Body of pancreas (tissue), 4 donors: ENCODE data around the gene FMNL2. TPM values are rescaled to one million over a fixed set of nuclear protein-coding genes. Genes with fewer than 3 reads are reported as not detected.

Experiments used
- ATAC-seq: fragments of 150-250 bp; one replicate; pipeline ENCODE4 v1.9.1; 2016
- DNase-seq, 4 donors: peaks; one replicate each; pipeline ENCODE4 v3.0.0-alpha.2; 2019
- H3K27ac ChIP-seq, 4 donors: fragments of 200-600 bp; sonication (generic); 1 replicate in 3 of 4; 2 replicates in 1 of 4; pipeline versions ENCODE4 v1.5.1 to v1.6.1; 2016 to 2019; ENCODE audit warnings: mild to moderate bottlenecking in 1 of 4, mixed read lengths in 1 of 4, moderate library complexity in 1 of 4
- H3K27me3 ChIP-seq, 2 donors: fragments of 200-600 bp; sonication (generic); one replicate each; pipeline ENCODE4 v1.6.0; 2016; ENCODE audit warnings: mild to moderate bottlenecking in 1 of 2
- H3K36me3 ChIP-seq, 2 donors: fragments of 200-600 bp; sonication (generic); replicated peaks in 1 of 2; 2 replicates each; pipeline ENCODE4 v1.5.1; 2016; ENCODE audit warnings: low read depth in 2 of 2; ENCODE audit not compliant: insufficient read depth in 1 of 2
- H3K4me1 ChIP-seq: fragments of 200-600 bp; sonication (generic); one replicate; pipeline ENCODE4 v1.6.0; 2016
- H3K4me3 ChIP-seq, 2 donors: fragments of 200-600 bp; sonication (generic); 1 replicate in 1 of 2; 2 replicates in 1 of 2; pipeline ENCODE4 v1.5.1; 2016 to 2019
- H3K9me3 ChIP-seq, 3 donors: fragments of 200-600 bp; sonication (generic); 1 replicate in 2 of 3; 2 replicates in 1 of 3; pipeline ENCODE4 v1.5.1; 2016
- CTCF ChIP-seq, 7 experiments: fragments of 450-650 bp in 4 of 7; fragments of 200-600 bp in 3 of 7; sonication (generic) in 3 of 7; IDR thresholded peaks; one replicate each; pipeline ENCODE4 v1.5.1; 2016 to 2019; ENCODE audit warnings: antibody characterized with exemption in 7 of 7
- POLR2A ChIP-seq, 3 donors: fragments of 450-650 bp; IDR thresholded peaks; one replicate each; pipeline ENCODE4 v1.6.1; 2016; ENCODE audit warnings: antibody characterized with exemption in 3 of 3, mild to moderate bottlenecking in 2 of 3
- WGBS, 2 donors: methylation state at CpG; one replicate each; pipeline ENCODE4 v1.1.5; 2017; 5-methylcytosine and 5-hydroxymethylcytosine counted together
- intact Hi-C: fragments of 100-400 bp; cut with DNase I; formaldehyde crosslinking; loops from one replicate; pipeline ENCODE4 v1.15.1; 2023
- total RNA-seq, 2 donors: library from RNA; depleted of rRNA; stranded (reverse); fragments of >200 nt; gene quantifications; one replicate each; pipeline ENCODE4 v1.1.0, GENCODE V29; 2016

The FMNL2 gene
- total RNA-seq, 2 donors from 2014 or later: 13.5 to 44.4 TPM

GRCh38 chr2:152460567-152460966, 125.6 kb downstream of the FMNL2 start:
- H3K4me3 ChIP-seq: no peak overlapping the region
- ATAC-seq (no peak), DNase-seq (no peak)
- H3K4me1 ChIP-seq: peaks cover 13% of the 10 kb centered on the region
- intact Hi-C loops: no loop called here
- 88 to 89% methylated on average over 6 of the region's 6 CpGs for WGBS, 2 donors
- no peaks in the 10 kb centered on the region for H3K27me3 ChIP-seq
- H3K36me3 ChIP-seq: no peaks in the 10 kb centered on the region
- TF ChIP-seq POLR2A (IDR thresholded peaks at IDR 0.05): no peak
- TF ChIP-seq CTCF (IDR thresholded peaks at IDR 0.05): no peak
- H3K27ac ChIP-seq: no peak overlapping the region
- no peaks in the 10 kb centered on the region for H3K9me3 ChIP-seq

GRCh38 chr2:152462120-152462519, 127.1 kb downstream of the FMNL2 start:
- ATAC-seq: no peak
- 89 to 95% methylated on average over 3 of the region's 3 CpGs for WGBS, 2 donors
- H3K4me1 ChIP-seq: peaks cover 20% of the 10 kb centered on the region
- H3K27me3 ChIP-seq: no peaks in the 10 kb centered on the region
- H3K36me3 ChIP-seq: no peaks in the 10 kb centered on the region
- H3K27ac ChIP-seq: no peak overlapping the region
- no peak for DNase-seq
- TF ChIP-seq CTCF (IDR thresholded peaks at IDR 0.05) (no peak), POLR2A (IDR thresholded peaks at IDR 0.05) (no peak)
- no peak overlapping the region for H3K4me3 ChIP-seq
- H3K9me3 ChIP-seq: no peaks in the 10 kb centered on the region
- intact Hi-C loops: no loop called here

GRCh38 chr2:152462779-152463178, 127.8 kb downstream of the FMNL2 start:
- Histone ChIP-seq H3K27me3 (no peaks in the 10 kb centered on the region), H3K36me3 (no peaks in the 10 kb centered on the region), H3K4me1 (peaks cover 20% of the 10 kb centered on the region), H3K27ac (peak overlapping the region in 1 of 4 donors; percentile 10), H3K9me3 (no peaks in the 10 kb centered on the region), H3K4me3 (no peak overlapping the region)
- DNase-seq (no peak), ATAC-seq (peak; percentile 47)
- intact Hi-C loops: no loop called here
- WGBS, 2 donors: 40 to 47% methylated on average over 5 of the region's 5 CpGs
- TF ChIP-seq CTCF (IDR thresholded peaks at IDR 0.05): no peak
- TF ChIP-seq POLR2A (IDR thresholded peaks at IDR 0.05): no peak

GRCh38 chr2:152464851-152465470, 130.0 kb downstream of the FMNL2 start:
- no peaks in the 10 kb centered on the region for H3K27me3 ChIP-seq
- no peak overlapping the region for H3K27ac ChIP-seq
- H3K4me3 ChIP-seq: no peak overlapping the region
- ATAC-seq (no peak), DNase-seq (no peak)
- H3K36me3 ChIP-seq: no peaks in the 10 kb centered on the region
- H3K9me3 ChIP-seq: no peaks in the 10 kb centered on the region
- intact Hi-C loops: no loop called here
- 89 to 95% methylated on average over 7 of the region's 7 CpGs for WGBS, 2 donors
- TF ChIP-seq CTCF (IDR thresholded peaks at IDR 0.05) (no peak), POLR2A (IDR thresholded peaks at IDR 0.05) (no peak)
- peaks cover 34% of the 10 kb centered on the region for H3K4me1 ChIP-seq

- Histone ChIP-seq H3K4me1 (peaks cover 37% of the 10 kb centered on the region), H3K36me3 (no peaks in the 10 kb centered on the region), H3K9me3 (no peaks in the 10 kb centered on the region), H3K4me3 (no peak overlapping the region), H3K27ac (no peak overlapping the region), H3K27me3 (no peaks in the 10 kb centered on the region)
- TF ChIP-seq POLR2A (IDR thresholded peaks at IDR 0.05): no peak
- TF ChIP-seq CTCF (IDR thresholded peaks at IDR 0.05): no peak
- WGBS, 2 donors: 22 to 55% methylated on average over 3 of the region's 3 CpGs
- ATAC-seq: no peak
- intact Hi-C loops: no loop called here
- no peak for DNase-seq
Measured at GRCh38 chr2:152465541-152465940, 130.6 kb downstream of the FMNL2 start.
